Sigmoid colon (tissue), 7 donors: ENCODE results near the gene VPS35L. TPM values are rescaled to one million over a fixed set of nuclear protein-coding genes. Genes with fewer than 3 reads are reported as not detected.
A peak's percentile ranks its signal among the peaks of the same experiment; 100 is the strongest.

ENCODE experiments used
- DNase-seq: peaks from one replicate; pipeline ENCODE4 v3.0.0-alpha.2; 2019
- H3K27ac ChIP-seq, 4 donors: fragments of 200-600 bp; sonication (generic); one replicate each; pipeline ENCODE4 v1.5.1; 2016 to 2019; ENCODE audit warnings: mild to moderate bottlenecking in 1 of 4
- H3K27me3 ChIP-seq, 3 donors: fragments of 200-600 bp; sonication (generic); one replicate each; pipeline ENCODE4 v1.5.1; 2019; ENCODE audit warnings: mild to moderate bottlenecking in 1 of 3
- H3K36me3 ChIP-seq, 4 donors: fragments of 200-600 bp; sonication (generic); one replicate each; pipeline ENCODE4 v1.5.1; 2016 to 2019
- H3K4me1 ChIP-seq, 4 donors: fragments of 200-600 bp; sonication (generic); one replicate each; pipeline ENCODE4 v1.5.1; 2017 to 2019
- H3K4me3 ChIP-seq, 4 donors: fragments of 200-600 bp; sonication (generic); one replicate each; pipeline ENCODE4 v1.5.1; 2017 to 2019; ENCODE audit warnings: mild to moderate bottlenecking in 2 of 4, moderate library complexity in 1 of 4
- H3K9me3 ChIP-seq, 4 donors: fragments of 200-600 bp in 3 of 4; sonication (generic) in 3 of 4; one replicate each; pipeline versions ENCODE4 v1.5.1 to v1.6.1; 2013 to 2019
- CTCF ChIP-seq, 4 experiments: fragments of 450-650 bp in 3 of 4; fragments of 200-600 bp in 1 of 4; IDR thresholded peaks; one replicate each; pipeline ENCODE4 v1.5.1; 2016 to 2019; ENCODE audit warnings: antibody characterized with exemption in 4 of 4, mild to moderate bottlenecking in 3 of 4, moderate library complexity in 2 of 4
- EP300 ChIP-seq, 4 donors: sonication (generic); formaldehyde crosslinking; IDR thresholded peaks; one replicate each; pipeline ENCODE4 v1.6.1; 2017; ENCODE audit warnings: antibody characterized with exemption in 4 of 4
- POLR2A ChIP-seq, 2 donors: fragments of 450-650 bp; IDR thresholded peaks; one replicate each; pipeline ENCODE4 v1.6.1; 2016; ENCODE audit warnings: antibody characterized with exemption in 2 of 2, mild to moderate bottlenecking in 2 of 2, moderate library complexity in 2 of 2
- POLR2AphosphoS5 ChIP-seq, 4 donors: sonication (generic); formaldehyde crosslinking; IDR thresholded peaks; one replicate each; pipeline ENCODE4 v1.6.1; 2017; ENCODE audit warnings: antibody characterized with exemption in 4 of 4
- WGBS, 2 donors: extraction: QIAGEN DNeasy Blood & Tissue Kit; methylation state at CpG; one replicate each; pipeline ENCODE4 v1.1.7; 2013; 5-methylcytosine and 5-hydroxymethylcytosine counted together
- intact Hi-C: fragments of 100-400 bp; cut with DNase I; formaldehyde crosslinking; loops from one replicate; pipeline ENCODE4 v1.15.1; 2023
- polyA plus RNA-seq, 3 donors: library from polyadenylated mRNA; stranded (reverse); fragments of 200-250 nt; gene quantifications; one replicate each; pipeline ENCODE4 v1.2.3, GENCODE V29; 2013
- total RNA-seq, 4 donors: library from RNA; depleted of rRNA; stranded (reverse); fragments of >200 nt; gene quantifications; one replicate each; pipeline ENCODE4 v1.1.0, GENCODE V29; 2016
- donor health status: healthy with polysubstance abuse.
- donor health status: Bipolar disorder and iron deficiency.
- donor health status: healthy.

VPS35L gene
- total and polyA plus RNA-seq, 7 donors: 21.6 to 53.7 (median 41.8) TPM

GRCh38 chr16:19642501-19642900, 87.0 kb downstream of the VPS35L start:
- no peak for DNase-seq
- no peak overlapping the region for H3K4me3 ChIP-seq
- peak overlapping the region in 1 of 4 donors; percentile 70 for H3K27ac ChIP-seq
- intact Hi-C loops: no loop called here
- no peaks in the 10 kb centered on the region for H3K9me3 ChIP-seq
- H3K36me3 ChIP-seq: peaks cover 0 to 66% (median 4%) of the 10 kb centered on the region in 4 donors
- H3K4me1 ChIP-seq: peaks cover 0 to 28% (median 6%) of the 10 kb centered on the region in 4 donors
- no peaks in the 10 kb centered on the region for H3K27me3 ChIP-seq
- TF ChIP-seq EP300 (IDR thresholded peaks at IDR 0.05) (no peak), CTCF (IDR thresholded peaks at IDR 0.05) (no peak), POLR2A (IDR thresholded peaks at IDR 0.05) (no peak), POLR2AphosphoS5 (IDR thresholded peaks at IDR 0.05) (no peak)
- 92% methylated on average over 4 of the region's 4 CpGs for WGBS, 2 donors

GRCh38 chr16:19644877-19645276, 89.4 kb downstream of the VPS35L start:
- Histone ChIP-seq H3K27ac (peak overlapping the region; percentile 7 to 70 (median 63)), H3K4me3 (no peak overlapping the region), H3K9me3 (no peaks in the 10 kb centered on the region), H3K27me3 (no peaks in the 10 kb centered on the region), H3K4me1 (peaks cover 0 to 16% (median 4%) of the 10 kb centered on the region in 4 donors), H3K36me3 (peaks cover 0 to 64% (median 5%) of the 10 kb centered on the region in 4 donors)
- 85 to 92% methylated on average over 4 of the region's 4 CpGs for WGBS, 2 donors
- TF ChIP-seq POLR2A (IDR thresholded peaks at IDR 0.05) (no peak), POLR2AphosphoS5 (IDR thresholded peaks at IDR 0.05) (peak in 3 of 4 donors; percentile 19 to 55 (median 32))
- DNase-seq: peak; percentile 92
- intact Hi-C loops: no loop called here

GRCh38 chr16:19645557-19645981, 90.1 kb downstream of the VPS35L start:
- DNase-seq: peak; percentile 93
- Histone ChIP-seq H3K27me3 (no peaks in the 10 kb centered on the region), H3K27ac (peak overlapping the region; percentile 36 to 70 (median 63)), H3K4me3 (no peak overlapping the region), H3K4me1 (peaks cover 0 to 14% (median 4%) of the 10 kb centered on the region in 4 donors), H3K9me3 (no peaks in the 10 kb centered on the region), H3K36me3 (peaks cover 0 to 65% (median 5%) of the 10 kb centered on the region in 4 donors)
- WGBS, 2 donors: 84 to 89% methylated on average over 7 of the region's 7 CpGs
- intact Hi-C loops: no loop called here
- TF ChIP-seq POLR2AphosphoS5 (IDR thresholded peaks at IDR 0.05) (peak in 2 of 4 donors; percentile 11 to 25), EP300 (IDR thresholded peaks at IDR 0.05) (no peak)

GRCh38 chr16:19649980-19650379, 94.5 kb downstream of the VPS35L start:
- intact Hi-C loops: no loop called here
- no peak for DNase-seq
- H3K27me3 ChIP-seq: no peaks in the 10 kb centered on the region
- WGBS, 2 donors: 94 to 95% methylated on average over 3 of the region's 3 CpGs
- H3K4me1 ChIP-seq: peaks cover 0 to 9% (median 3%) of the 10 kb centered on the region in 4 donors
- no peaks in the 10 kb centered on the region for H3K9me3 ChIP-seq
- H3K27ac ChIP-seq: no peak overlapping the region
- no peak overlapping the region for H3K4me3 ChIP-seq
- H3K36me3 ChIP-seq: peaks cover 15 to 74% (median 34%) of the 10 kb centered on the region in 4 donors
- no peak for TF ChIP-seq POLR2AphosphoS5 (IDR thresholded peaks at IDR 0.05)

GRCh38 chr16:19654147-19654546, 98.6 kb downstream of the VPS35L start:
- Histone ChIP-seq H3K27me3 (no peaks in the 10 kb centered on the region), H3K36me3 (peaks cover 15 to 95% (median 34%) of the 10 kb centered on the region in 4 donors), H3K4me1 (no peaks in the 10 kb centered on the region), H3K27ac (no peak overlapping the region), H3K9me3 (no peaks in the 10 kb centered on the region), H3K4me3 (no peak overlapping the region)
- no peak for DNase-seq
- WGBS, 2 donors: 94 to 95% methylated on average over 9 of the region's 9 CpGs
- no peak for TF ChIP-seq POLR2A (IDR thresholded peaks at IDR 0.05)
- no peak for TF ChIP-seq EP300 (IDR thresholded peaks at IDR 0.05)
- no peak for TF ChIP-seq CTCF (IDR thresholded peaks at IDR 0.05)
- no peak for TF ChIP-seq POLR2AphosphoS5 (IDR thresholded peaks at IDR 0.05)
- intact Hi-C loops: no loop called here

GRCh38 chr16:19655242-19655777, 99.8 kb downstream of the VPS35L start:
- 94 to 95% methylated on average over 9 of the region's 9 CpGs for WGBS, 2 donors
- Histone ChIP-seq H3K36me3 (peaks cover 15 to 85% (median 33%) of the 10 kb centered on the region in 4 donors), H3K4me1 (no peaks in the 10 kb centered on the region), H3K4me3 (no peak overlapping the region), H3K9me3 (no peaks in the 10 kb centered on the region), H3K27me3 (no peaks in the 10 kb centered on the region), H3K27ac (no peak overlapping the region)
- no peak for DNase-seq
- TF ChIP-seq CTCF (IDR thresholded peaks at IDR 0.05): no peak
- TF ChIP-seq POLR2AphosphoS5 (IDR thresholded peaks at IDR 0.05): no peak
- no peak for TF ChIP-seq EP300 (IDR thresholded peaks at IDR 0.05)
- no peak for TF ChIP-seq POLR2A (IDR thresholded peaks at IDR 0.05)
- intact Hi-C loops: no loop called here
